ENCODE results near the gene MEPCE.
A peak's percentile ranks its signal among the peaks of the same experiment; 100 is the strongest.

MEPCE gene

DNA sequence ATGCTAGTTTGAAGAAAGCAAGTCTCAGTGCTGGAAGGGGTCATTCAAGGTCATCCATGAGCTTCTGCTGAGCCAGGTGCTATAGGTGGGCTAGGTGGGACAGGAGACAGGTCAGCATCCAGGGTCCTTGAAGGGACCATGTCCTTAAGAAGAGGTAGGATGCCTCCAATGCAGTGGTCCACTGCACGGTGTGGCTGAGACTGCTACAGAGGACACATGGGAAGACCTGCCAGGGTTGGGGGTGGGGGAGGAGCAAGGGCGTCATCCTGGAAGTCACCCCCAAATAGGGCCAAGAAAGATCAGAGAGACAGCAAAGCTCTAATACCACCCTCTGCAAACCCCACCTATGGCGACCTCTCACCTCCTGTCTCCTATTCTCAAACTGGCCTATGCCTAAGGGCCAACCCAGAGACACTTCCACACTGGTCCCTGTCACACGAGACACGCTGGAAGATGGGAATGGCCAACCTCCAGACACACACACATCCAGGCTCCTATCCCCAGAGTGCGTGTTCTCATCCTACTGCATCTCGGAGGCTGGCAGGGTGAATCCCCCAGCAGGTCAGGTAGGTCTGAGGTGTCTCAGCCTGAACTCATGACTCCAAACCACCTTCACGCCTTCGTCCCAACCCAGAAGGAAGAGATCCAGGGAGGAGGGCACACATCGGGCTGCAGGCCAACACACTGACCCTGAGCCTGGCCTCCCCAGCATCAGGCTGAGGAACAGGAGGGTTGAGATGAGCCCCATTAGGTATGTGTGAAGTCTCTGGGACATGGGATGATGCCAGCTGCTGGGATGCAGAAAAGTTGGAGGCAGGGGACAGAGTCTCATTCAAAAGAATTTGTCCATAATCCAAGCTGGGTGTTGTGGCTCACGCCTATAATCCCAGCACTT lies 12.3 kb downstream of the MEPCE start:
- Histone ChIP-seq H3K27me3 (ENCODE audit: control insufficient read depth, low read length) (no peaks in the 10 kb centered on the region), H3K9me3 (ENCODE audit: control insufficient read depth, insufficient read depth, low read length) (no peaks in the 10 kb centered on the region), H3K4me1 (ENCODE audit: control insufficient read depth, low read length) (peaks cover 26% of the 10 kb centered on the region), H3K27ac (ENCODE audit: low read depth, low read length) (no peak overlapping the region), H3K79me2 (ENCODE audit: control insufficient read depth, low read length) (peaks cover 3% of the 10 kb centered on the region), H3K36me3 (ENCODE audit: control insufficient read depth, low read length) (no peaks in the 10 kb centered on the region), H3K4me3 (ENCODE audit: low read length) (no peak overlapping the region), H3F3A (ENCODE audit: control insufficient read depth, insufficient read depth) (peaks cover 14% of the 10 kb centered on the region), H3K4me2 (ENCODE audit: low read length) (no peak overlapping the region), H3K9me2 (replicated peaks; ENCODE audit: control insufficient read depth, low read length) (no peaks in the 10 kb centered on the region), H4K20me1 (ENCODE audit: control insufficient read depth, insufficient read depth, low read depth, low read length) (no peaks in the 10 kb centered on the region)
- TF ChIP-seq, protein P1, sequence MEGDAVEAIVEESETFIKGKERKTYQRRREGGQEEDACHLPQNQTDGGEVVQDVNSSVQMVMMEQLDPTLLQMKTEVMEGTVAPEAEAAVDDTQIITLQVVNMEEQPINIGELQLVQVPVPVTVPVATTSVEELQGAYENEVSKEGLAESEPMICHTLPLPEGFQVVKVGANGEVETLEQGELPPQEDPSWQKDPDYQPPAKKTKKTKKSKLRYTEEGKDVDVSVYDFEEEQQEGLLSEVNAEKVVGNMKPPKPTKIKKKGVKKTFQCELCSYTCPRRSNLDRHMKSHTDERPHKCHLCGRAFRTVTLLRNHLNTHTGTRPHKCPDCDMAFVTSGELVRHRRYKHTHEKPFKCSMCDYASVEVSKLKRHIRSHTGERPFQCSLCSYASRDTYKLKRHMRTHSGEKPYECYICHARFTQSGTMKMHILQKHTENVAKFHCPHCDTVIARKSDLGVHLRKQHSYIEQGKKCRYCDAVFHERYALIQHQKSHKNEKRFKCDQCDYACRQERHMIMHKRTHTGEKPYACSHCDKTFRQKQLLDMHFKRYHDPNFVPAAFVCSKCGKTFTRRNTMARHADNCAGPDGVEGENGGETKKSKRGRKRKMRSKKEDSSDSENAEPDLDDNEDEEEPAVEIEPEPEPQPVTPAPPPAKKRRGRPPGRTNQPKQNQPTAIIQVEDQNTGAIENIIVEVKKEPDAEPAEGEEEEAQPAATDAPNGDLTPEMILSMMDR (IDR thresholded peaks at IDR 0.05; ENCODE audit: low read depth, low read length, poor library complexity, severe bottlenecking) = no peak
- TF ChIP-seq EZH2phosphoT487 (IDR thresholded peaks at IDR 0.05; ENCODE audit: borderline replicate concordance, low read length) = no peak

DNA sequence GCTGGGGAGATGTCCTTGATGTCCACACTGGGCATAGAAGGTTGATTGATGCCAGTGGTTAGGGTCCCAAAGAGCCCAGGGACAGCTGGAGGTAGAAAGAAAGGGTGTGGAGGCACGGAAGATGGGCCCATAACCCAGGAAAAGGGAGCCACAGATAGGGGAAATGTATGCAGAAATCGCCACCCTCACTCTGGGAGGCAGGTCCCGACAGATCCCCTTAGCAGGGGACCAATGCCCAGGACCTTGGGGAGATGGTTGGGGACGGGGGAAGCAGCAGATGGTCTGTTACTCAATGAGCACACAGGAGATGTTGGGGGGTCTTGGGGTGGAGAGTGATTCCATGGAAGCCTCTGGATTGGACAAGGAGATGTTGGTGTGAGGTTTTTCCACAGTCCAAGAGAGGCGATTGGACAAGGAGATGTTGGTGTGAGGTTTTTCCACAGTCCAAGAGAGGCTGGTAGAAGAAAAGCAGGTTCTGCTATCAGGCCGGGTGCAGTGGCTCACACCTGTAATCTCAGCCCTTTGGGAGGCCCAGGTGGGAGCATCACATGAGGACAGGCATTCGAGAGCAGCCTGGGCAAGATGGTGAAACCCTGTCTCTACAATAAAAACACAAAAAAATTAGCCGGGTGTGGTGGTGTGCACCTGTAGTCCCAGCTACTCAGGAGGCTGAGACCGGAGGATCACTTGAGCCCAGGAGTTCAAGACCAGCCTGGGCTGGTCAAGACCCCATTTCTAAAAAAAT lies 13.6 kb downstream of the MEPCE start:
- no peak overlapping the region for H3K4me3 ChIP-seq (ENCODE audit: low read length)
- H3K4me1 ChIP-seq (ENCODE audit: control insufficient read depth, low read length) = peaks cover 20% of the 10 kb centered on the region
- H3K79me2 ChIP-seq (ENCODE audit: control insufficient read depth, low read length) = no peaks in the 10 kb centered on the region
- no peaks in the 10 kb centered on the region for H3K36me3 ChIP-seq (ENCODE audit: control insufficient read depth, low read length)
- no peak overlapping the region for H3K27ac ChIP-seq (ENCODE audit: low read depth, low read length)
- TF ChIP-seq, protein P1 (IDR thresholded peaks at IDR 0.05; ENCODE audit: low read depth, low read length, poor library complexity, severe bottlenecking) = no peak
- no peak for TF ChIP-seq EZH2phosphoT487 (IDR thresholded peaks at IDR 0.05; ENCODE audit: borderline replicate concordance, low read length)
- no peaks in the 10 kb centered on the region for H3K9me3 ChIP-seq (ENCODE audit: control insufficient read depth, insufficient read depth, low read length)
- H4K20me1 ChIP-seq (ENCODE audit: control insufficient read depth, insufficient read depth, low read depth, low read length) = no peaks in the 10 kb centered on the region
- H3F3A ChIP-seq (ENCODE audit: control insufficient read depth, insufficient read depth) = peaks cover 8% of the 10 kb centered on the region
- no peaks in the 10 kb centered on the region for H3K9me2 ChIP-seq (replicated peaks; ENCODE audit: control insufficient read depth, low read length)
- no peaks in the 10 kb centered on the region for H3K27me3 ChIP-seq (ENCODE audit: control insufficient read depth, low read length)
- H3K4me2 ChIP-seq (ENCODE audit: low read length) = no peak overlapping the region

DNA sequence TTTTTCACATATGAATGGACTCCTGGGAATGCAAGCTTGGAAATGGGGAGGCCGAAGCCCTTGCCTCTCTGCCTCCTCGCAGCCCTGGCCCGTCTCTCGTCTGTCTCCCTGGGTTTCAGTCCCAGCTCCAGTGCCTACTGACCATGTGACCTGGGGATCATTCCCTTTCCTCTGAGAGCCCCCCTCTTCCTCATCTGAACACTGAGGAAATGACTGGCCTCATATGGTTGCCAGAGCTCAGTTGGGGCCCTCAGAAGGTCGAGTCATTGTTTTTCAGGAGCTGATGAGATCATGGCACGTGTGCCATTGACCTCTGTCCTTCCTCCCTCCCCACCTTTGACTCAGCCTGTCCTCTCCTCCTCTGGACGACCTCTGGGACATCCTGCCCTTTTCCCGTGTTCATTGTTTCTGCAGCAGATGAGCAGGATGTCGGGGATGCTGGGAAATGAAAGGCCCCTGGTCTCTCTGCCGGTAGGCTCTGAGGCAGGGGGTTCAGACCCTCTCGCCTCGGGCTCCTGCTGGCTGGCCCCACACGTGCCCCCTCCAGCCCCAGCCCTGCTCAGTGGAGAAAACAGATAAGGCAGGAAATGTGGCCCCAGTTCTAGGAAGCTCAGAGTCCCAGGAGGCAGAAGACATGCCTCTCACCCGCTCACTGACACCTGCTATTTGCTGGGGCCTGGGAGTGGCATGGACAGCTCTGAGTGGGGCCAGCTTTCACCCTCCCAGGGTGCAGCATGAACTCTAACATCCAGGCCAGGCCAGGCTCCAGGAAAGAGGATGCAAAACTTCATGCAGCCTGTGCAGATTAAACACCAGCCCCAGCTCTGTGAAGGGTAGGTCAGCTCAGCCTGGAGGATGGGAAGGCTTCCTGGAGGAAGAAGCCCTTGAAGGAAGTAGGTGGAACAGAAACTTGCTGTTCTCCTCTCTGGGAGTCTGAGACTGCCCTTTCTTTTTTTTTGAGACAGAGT lies 15.0 kb downstream of the MEPCE start:
- no peaks in the 10 kb centered on the region for H3K9me2 ChIP-seq (replicated peaks; ENCODE audit: control insufficient read depth, low read length)
- no peaks in the 10 kb centered on the region for H3K27me3 ChIP-seq (ENCODE audit: control insufficient read depth, low read length)
- H3K36me3 ChIP-seq (ENCODE audit: control insufficient read depth, low read length) = no peaks in the 10 kb centered on the region
- H3K9me3 ChIP-seq (ENCODE audit: control insufficient read depth, insufficient read depth, low read length) = no peaks in the 10 kb centered on the region
- H4K20me1 ChIP-seq (ENCODE audit: control insufficient read depth, insufficient read depth, low read depth, low read length) = no peaks in the 10 kb centered on the region
- peak overlapping the region; percentile 37 for H3K4me2 ChIP-seq (ENCODE audit: low read length)
- H3K4me1 ChIP-seq (ENCODE audit: control insufficient read depth, low read length) = peaks cover 20% of the 10 kb centered on the region
- no peaks in the 10 kb centered on the region for H3K79me2 ChIP-seq (ENCODE audit: control insufficient read depth, low read length)
- no peak overlapping the region for H3K27ac ChIP-seq (ENCODE audit: low read depth, low read length)
- H3F3A ChIP-seq (ENCODE audit: control insufficient read depth, insufficient read depth) = peaks cover 8% of the 10 kb centered on the region
- H3K4me3 ChIP-seq (ENCODE audit: low read length) = no peak overlapping the region
- TF ChIP-seq, protein P1 (IDR thresholded peaks at IDR 0.05; ENCODE audit: low read depth, low read length, poor library complexity, severe bottlenecking) = no peak

All from DOHH2 (cell line).